ENCODE measurements around the gene ADORA1. TPM values are rescaled to one million over a fixed set of nuclear protein-coding genes. Genes with fewer than 3 reads are reported as not detected.

Gene ADORA1
- total RNA-seq, 4 donors from 2014 or later = 1.3 to 5.6 TPM; not detected in 2

DNA sequence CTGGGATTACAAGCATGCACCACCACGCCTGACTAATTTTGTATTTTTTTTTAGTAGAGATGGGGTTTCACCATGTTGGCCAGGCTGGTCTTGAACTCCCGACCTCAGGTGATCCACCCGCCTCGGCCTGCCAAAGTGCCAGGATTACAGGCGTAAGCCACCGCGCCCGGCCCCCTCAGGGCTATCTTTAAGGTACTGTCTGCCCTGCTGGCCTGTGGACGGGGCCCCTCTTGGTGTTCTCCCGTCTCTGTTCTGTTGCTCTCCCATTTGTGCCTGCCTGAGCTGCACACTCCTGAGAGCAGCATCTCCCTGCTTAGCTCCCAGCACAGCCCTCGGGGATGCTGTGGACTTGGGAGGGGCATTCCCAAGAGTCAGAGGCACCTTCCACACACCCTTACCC, 34.2 kb downstream of the ADORA1 start:
- peaks cover 0 to 5% of the 10 kb centered on the region in 2 donors for H3K9me3 ChIP-seq
- peaks cover 0 to 4% (median 1%) of the 10 kb centered on the region in 4 donors for H3K4me1 ChIP-seq
- in situ Hi-C loops (cut with MboI; ENCODE audit: low pct_ligation_motif_present in 1 of 4, low pct_unique_long_range_greater_than_20kb in 1 of 4, low sequenced_read_pairs in 3 of 4) (no loop called here), intact Hi-C loops (cut with DNase I; ENCODE audit: low total_unique reads) (no loop called here)
- WGBS, 2 donors (ENCODE audit: low coverage in 1 of 2) = 70 to 92% methylated on average over 2 to 11 of the region's 11 CpGs
- no peak for DNase-seq
- H3K4me3 ChIP-seq = no peak overlapping the region
- H3K27me3 ChIP-seq = no peaks in the 10 kb centered on the region
- no peaks in the 10 kb centered on the region for H3K36me3 ChIP-seq
- TF ChIP-seq, protein P1, sequence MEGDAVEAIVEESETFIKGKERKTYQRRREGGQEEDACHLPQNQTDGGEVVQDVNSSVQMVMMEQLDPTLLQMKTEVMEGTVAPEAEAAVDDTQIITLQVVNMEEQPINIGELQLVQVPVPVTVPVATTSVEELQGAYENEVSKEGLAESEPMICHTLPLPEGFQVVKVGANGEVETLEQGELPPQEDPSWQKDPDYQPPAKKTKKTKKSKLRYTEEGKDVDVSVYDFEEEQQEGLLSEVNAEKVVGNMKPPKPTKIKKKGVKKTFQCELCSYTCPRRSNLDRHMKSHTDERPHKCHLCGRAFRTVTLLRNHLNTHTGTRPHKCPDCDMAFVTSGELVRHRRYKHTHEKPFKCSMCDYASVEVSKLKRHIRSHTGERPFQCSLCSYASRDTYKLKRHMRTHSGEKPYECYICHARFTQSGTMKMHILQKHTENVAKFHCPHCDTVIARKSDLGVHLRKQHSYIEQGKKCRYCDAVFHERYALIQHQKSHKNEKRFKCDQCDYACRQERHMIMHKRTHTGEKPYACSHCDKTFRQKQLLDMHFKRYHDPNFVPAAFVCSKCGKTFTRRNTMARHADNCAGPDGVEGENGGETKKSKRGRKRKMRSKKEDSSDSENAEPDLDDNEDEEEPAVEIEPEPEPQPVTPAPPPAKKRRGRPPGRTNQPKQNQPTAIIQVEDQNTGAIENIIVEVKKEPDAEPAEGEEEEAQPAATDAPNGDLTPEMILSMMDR (IDR thresholded peaks at IDR 0.05) = no peak
- no peak for TF ChIP-seq POLR2AphosphoS5 (IDR thresholded peaks at IDR 0.05)
- no peak for TF ChIP-seq EP300 (IDR thresholded peaks at IDR 0.05; ENCODE audit: low read depth)
- TF ChIP-seq POLR2A (IDR thresholded peaks at IDR 0.05) = no peak
- H3K27ac ChIP-seq = no peak overlapping the region

DNA sequence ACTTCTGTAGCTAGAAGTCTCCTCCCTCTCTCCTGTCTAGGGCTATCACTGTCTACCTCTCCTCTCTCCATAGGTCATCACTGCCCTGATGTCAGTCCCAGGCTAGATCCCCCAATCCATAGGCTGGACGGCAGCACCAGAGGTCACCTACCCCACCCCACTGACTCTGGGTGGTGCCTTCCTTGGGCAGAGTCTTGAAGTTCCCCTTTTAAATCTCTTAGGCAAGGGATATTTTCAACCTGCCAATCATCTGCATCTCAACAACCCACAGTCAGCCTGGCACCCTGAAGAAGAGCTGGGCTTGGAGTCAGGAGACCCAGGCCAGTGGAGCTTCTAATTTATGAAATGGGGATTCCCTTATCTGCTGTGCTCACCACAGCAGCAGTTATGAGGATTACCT, 34.9 kb downstream of the ADORA1 start:
- in situ Hi-C loops (cut with MboI; ENCODE audit: low pct_ligation_motif_present in 1 of 4, low pct_unique_long_range_greater_than_20kb in 1 of 4, low sequenced_read_pairs in 3 of 4) = no loop called here
- no peaks in the 10 kb centered on the region for H3K27me3 ChIP-seq
- TF ChIP-seq, protein P1 (IDR thresholded peaks at IDR 0.05) = no peak
- no peak for TF ChIP-seq POLR2AphosphoS5 (IDR thresholded peaks at IDR 0.05)
- TF ChIP-seq EP300 (IDR thresholded peaks at IDR 0.05; ENCODE audit: low read depth) = no peak
- TF ChIP-seq POLR2A (IDR thresholded peaks at IDR 0.05) = no peak

DNA sequence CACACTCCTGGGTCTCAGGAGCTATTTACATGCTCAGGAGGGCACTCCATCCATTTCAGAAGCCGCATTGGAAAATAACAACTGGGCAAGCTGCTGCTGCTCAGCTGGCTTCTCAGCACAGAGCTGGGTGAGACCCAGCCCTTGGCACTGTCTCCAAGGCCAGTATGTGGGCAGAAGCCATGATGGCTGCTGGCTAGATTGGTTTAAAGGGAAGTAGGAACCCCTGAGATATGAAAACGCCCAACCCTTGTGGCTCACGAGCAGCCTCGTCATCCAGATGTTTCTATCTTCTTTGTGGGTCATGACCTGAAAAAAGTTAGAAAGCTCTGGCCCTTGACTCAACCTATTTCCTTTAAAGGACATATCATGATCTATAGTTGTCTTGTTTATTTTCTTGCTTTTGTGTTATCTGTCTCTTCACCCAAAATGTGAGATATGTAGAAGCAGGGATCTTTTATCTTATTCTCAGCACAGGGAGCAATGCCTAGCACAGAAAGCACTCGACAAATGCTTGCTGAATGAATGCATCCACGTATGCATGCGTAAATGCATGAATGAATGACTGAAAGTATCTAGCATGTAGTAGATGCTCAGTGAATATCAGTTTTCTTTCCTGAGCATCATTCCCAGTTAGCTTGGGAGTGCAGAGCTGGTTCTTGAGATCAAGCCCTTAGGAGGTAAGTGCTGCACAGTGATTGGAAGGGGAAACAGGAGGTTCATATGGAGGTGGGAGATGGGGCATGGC, 36.5 kb downstream of the ADORA1 start:
- Histone ChIP-seq H3K4me1 (peaks cover 0 to 9% (median 4%) of the 10 kb centered on the region in 4 donors), H3K36me3 (no peaks in the 10 kb centered on the region), H3K27me3 (no peaks in the 10 kb centered on the region), H3K4me3 (no peak overlapping the region), H3K9me3 (no peaks in the 10 kb centered on the region), H3K27ac (no peak overlapping the region)
- TF ChIP-seq POLR2AphosphoS5 (IDR thresholded peaks at IDR 0.05) (no peak), EP300 (IDR thresholded peaks at IDR 0.05; ENCODE audit: low read depth) (no peak), POLR2A (IDR thresholded peaks at IDR 0.05) (no peak)
- TF ChIP-seq, protein P1 (IDR thresholded peaks at IDR 0.05) = no peak
- intact Hi-C loops (cut with DNase I; ENCODE audit: low total_unique reads) (no loop called here), in situ Hi-C loops (cut with MboI; ENCODE audit: low pct_ligation_motif_present in 1 of 4, low pct_unique_long_range_greater_than_20kb in 1 of 4, low sequenced_read_pairs in 3 of 4) (no loop called here)
- DNase-seq = no peak
- 72 to 86% methylated on average over 3 to 7 of the region's 7 CpGs for WGBS, 2 donors (ENCODE audit: low coverage in 1 of 2)

More for the DNA sequence above, 34.9 kb downstream of the ADORA1 start:
- Histone ChIP-seq H3K4me1 (peaks cover 0 to 8% (median 4%) of the 10 kb centered on the region in 4 donors), H3K36me3 (no peaks in the 10 kb centered on the region), H3K4me3 (no peak overlapping the region), H3K9me3 (peaks cover 0 to 5% of the 10 kb centered on the region in 2 donors), H3K27ac (no peak overlapping the region)
- DNase-seq = no peak
- intact Hi-C loops (cut with DNase I; ENCODE audit: low total_unique reads) = no loop called here
- WGBS, 2 donors (ENCODE audit: low coverage in 1 of 2) = 53% methylated on average over 1 of the region's 1 CpG; no CpG with 5 or more reads in 1 of the 2 donors

DNA sequence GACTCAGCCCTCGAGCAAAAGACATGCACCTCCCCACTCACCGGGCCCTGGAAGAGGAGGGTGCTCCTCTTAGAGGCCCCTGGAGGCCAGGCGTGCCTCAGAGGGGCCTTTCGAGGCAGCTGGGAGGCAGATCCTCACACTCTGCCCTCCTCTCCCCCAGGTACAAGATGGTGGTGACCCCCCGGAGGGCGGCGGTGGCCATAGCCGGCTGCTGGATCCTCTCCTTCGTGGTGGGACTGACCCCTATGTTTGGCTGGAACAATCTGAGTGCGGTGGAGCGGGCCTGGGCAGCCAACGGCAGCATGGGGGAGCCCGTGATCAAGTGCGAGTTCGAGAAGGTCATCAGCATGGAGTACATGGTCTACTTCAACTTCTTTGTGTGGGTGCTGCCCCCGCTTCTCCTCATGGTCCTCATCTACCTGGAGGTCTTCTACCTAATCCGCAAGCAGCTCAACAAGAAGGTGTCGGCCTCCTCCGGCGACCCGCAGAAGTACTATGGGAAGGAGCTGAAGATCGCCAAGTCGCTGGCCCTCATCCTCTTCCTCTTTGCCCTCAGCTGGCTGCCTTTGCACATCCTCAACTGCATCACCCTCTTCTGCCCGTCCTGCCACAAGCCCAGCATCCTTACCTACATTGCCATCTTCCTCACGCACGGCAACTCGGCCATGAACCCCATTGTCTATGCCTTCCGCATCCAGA, 37.7 kb downstream of the ADORA1 start:
- no peak for TF ChIP-seq EP300 (IDR thresholded peaks at IDR 0.05; ENCODE audit: low read depth)
- TF ChIP-seq POLR2A (IDR thresholded peaks at IDR 0.05) = no peak
- TF ChIP-seq, protein P1 (IDR thresholded peaks at IDR 0.05) = no peak
- TF ChIP-seq POLR2AphosphoS5 (IDR thresholded peaks at IDR 0.05) = no peak
- H3K9me3 ChIP-seq = no peaks in the 10 kb centered on the region
- in situ Hi-C loops (cut with MboI; ENCODE audit: low pct_ligation_motif_present in 1 of 4, low pct_unique_long_range_greater_than_20kb in 1 of 4, low sequenced_read_pairs in 3 of 4) = no loop called here
- no peaks in the 10 kb centered on the region for H3K36me3 ChIP-seq
- H3K4me1 ChIP-seq = peaks cover 0 to 9% (median 4%) of the 10 kb centered on the region in 4 donors
- no peak for DNase-seq
- WGBS, 2 donors (ENCODE audit: low coverage in 1 of 2) = 93 to 94% methylated on average over 10 to 28 of the region's 28 CpGs
- no peak overlapping the region for H3K27ac ChIP-seq
- intact Hi-C loops (cut with DNase I; ENCODE audit: low total_unique reads) = loop anchor here (5.0 kb wide), 1 partner anchor 1708 kb away; no protein-coding TSS in a partner anchor
- H3K4me3 ChIP-seq = no peak overlapping the region
- H3K27me3 ChIP-seq = no peaks in the 10 kb centered on the region

Measured in transverse colon (tissue), 4 donors.